ENCODE results near the gene RAPSN.

Gene RAPSN

GRCh38 chr11:47406896-47407745 is 41.8 kb downstream of the RAPSN start:
- no peak for DNase-seq

DNA sequence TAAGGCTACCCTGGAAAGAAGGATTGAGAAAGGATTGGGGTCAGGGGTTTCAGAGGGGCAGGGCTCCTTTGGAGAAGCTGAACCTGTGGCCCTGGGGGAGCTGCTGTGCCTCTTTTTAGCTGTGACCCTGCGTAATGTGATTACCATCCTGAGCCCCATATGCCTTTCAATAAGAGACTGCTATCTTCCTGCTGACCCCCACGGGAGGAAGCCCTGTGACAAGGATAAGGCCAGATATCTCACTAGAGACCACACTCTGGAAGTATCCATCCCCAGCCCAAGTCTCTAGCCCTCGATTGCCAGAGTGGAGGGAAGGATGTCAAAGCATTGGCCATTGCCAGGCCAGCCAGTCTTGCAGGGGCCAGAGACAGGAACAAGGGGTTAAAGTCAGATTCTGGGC is 45.4 kb downstream of the RAPSN start:
- DNase-seq, result no peak

DNA sequence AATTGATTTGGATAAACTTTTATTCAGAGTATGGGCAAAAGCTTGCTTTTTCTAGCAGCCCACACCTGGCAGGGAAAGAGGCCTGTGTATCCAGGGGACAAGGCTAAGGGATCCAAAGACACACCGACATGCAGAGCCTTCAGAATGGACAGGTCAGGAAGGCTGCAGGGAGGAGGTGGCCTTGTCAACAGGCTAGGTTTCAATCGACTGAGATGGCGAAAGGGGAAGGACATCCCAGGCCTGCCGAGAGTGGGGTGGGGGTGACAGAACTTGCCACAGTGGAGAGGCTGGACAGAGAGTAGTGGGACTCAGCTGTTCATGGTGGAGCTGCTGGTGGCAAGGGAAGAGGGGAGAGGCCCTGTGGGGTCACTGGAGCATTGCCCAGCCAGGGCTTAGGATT is 45.8 kb downstream of the RAPSN start:
- DNase-seq, result no peak

GRCh38 chr11:47400768-47401279 is 48.1 kb downstream of the RAPSN start:
- no peak for DNase-seq

GRCh38 chr11:47399860-47400767 is 48.8 kb downstream of the RAPSN start:
- no peak for DNase-seq

GRCh38 chr11:47398551-47398950 is 50.4 kb downstream of the RAPSN start:
- DNase-seq, result no peak

GRCh38 chr11:47398011-47398410 is 50.9 kb downstream of the RAPSN start:
- DNase-seq, result no peak

DNA sequence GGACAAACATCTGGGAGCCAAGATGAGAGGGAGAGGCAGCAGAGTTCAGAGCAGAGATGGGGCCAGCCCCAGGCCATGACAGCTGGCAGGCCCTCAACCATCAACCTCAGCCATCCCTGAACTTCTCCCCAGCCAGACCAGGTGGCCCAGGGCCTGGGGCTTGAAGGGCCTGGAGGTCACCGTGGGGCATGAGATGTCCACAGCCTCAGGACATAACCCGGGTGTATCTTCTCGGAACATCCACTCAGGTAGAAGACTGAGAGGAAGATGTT is 53.0 kb downstream of the RAPSN start:
- DNase-seq, result no peak

- no peak for DNase-seq
Observed at GRCh38 chr11:47395223-47396048, 53.5 kb downstream of the RAPSN start.

DNA sequence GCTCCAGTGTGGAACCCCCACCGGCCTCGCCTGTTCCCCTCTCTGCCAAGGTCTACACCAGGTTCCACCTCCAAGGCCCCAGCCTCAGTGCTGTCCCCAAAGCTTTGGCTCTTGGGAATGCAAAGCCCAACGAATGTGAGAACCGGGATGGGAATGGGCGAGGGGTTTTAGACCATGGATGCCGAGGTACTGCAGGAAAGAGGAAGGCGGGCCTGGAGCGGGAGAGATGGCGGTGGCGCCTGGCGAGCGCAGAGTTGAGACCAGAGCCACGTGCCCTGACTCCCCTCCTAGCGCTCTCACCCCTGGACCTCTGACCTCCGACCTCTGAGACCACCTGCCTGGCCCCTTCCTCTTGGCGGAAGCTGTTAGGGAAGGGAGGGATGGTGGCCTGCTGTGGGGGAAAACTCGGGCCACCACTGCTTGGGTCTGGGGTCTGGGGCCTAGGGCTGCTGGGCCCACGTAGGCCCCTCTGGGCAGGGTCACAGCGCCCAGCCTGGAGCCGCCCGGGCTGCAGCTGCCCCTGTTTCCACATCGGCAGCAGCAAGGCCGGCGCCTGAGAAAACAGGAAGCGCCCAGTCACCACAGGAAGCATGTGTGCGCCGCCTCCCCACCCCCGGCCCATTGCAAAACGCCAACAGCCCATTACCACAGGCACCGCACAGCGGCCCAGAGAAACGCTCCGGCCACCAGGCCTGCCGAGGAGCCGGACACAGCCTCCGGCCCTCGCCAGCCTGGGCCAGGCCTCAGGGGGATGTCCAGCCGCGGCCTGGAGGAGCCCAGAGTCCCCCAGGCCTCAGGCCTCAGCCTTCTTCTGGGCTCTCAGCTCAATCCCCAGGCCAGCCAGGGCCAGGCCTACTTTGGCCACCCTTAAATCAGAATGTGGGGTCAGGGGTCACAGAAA is 54.4 kb downstream of the RAPSN start:
- DNase-seq, result no peak

GRCh38 chr11:47394050-47394321 is 55.0 kb downstream of the RAPSN start:
- no peak for DNase-seq

DNA sequence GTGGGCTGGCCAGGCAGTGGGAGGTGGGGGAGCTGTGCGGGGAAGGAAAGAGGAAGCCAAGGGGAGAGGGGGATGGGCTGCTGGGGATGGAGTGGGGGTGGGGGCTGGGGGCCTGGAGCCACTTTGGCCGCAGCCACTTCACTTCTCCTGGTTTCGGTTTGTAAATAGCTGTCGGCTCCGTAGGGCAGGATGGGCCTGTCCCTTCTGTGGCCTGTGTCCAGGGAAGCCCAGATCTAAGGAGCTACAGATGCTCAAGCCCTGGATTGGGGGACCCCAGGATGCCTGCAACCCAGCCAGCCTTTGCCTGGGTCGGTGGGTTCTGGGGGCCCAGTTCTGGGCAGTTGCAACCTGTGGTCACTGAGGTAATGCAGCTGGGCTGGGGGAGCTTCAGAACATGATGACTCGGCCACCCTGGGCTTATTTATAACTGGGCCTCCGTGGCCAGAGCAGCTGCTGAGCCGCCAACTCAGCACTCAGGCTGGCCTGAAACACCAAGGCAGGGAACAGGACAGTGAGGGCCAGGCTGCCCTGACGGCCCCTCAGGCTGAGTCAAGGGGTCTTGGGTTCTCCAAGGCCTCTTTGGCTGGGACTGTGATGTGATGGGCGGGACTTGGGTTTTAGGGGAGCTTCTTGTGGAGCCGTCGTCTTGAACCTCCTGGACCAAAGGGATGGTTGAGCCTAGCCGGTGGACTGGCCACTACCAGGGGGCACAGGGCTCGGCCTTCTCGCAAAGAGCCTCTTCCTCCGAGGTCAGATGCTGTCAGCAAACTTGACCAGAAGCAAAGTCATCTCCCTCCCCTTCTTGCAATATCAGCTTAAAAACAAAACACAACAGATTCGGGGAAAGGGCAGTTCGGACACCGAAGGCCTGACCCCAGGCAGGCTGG is 55.5 kb downstream of the RAPSN start:
- DNase-seq, result no peak

- DNase-seq, result no peak
Observed at GRCh38 chr11:47392546-47393162, 56.3 kb downstream of the RAPSN start.

GRCh38 chr11:47391711-47392432 is 57.1 kb downstream of the RAPSN start:
- DNase-seq, result no peak

DNA sequence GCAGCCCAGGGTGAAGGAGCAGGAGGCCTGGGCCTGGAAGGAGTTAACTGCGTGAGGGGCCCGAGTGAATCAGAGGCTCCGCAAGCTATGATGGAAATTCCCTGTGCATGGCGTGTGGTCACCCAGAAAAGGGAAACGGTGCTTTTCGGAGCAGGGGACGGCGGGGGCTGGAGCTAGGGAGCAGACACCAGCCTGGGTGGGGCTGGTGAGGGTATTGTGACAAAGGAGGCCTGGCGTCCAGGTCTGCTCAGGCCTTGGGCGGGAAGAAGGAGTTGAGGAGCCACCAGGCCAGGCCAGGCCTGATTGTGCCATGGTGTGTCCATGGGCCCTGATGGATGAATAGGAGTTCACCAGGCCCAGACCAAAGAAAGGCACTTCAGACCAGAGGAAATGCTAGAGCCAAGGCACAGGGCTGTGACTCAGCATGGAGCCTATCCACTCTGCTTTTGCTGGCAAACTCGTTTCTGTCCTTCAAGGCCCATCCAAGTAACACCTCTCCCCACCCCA is 57.8 kb downstream of the RAPSN start:
- DNase-seq, result no peak

- DNase-seq, result no peak
Observed at GRCh38 chr11:47390422-47390760, 58.5 kb downstream of the RAPSN start.

- no peak for DNase-seq
Observed at GRCh38 chr11:47389577-47390421, 59.1 kb downstream of the RAPSN start.

DNA sequence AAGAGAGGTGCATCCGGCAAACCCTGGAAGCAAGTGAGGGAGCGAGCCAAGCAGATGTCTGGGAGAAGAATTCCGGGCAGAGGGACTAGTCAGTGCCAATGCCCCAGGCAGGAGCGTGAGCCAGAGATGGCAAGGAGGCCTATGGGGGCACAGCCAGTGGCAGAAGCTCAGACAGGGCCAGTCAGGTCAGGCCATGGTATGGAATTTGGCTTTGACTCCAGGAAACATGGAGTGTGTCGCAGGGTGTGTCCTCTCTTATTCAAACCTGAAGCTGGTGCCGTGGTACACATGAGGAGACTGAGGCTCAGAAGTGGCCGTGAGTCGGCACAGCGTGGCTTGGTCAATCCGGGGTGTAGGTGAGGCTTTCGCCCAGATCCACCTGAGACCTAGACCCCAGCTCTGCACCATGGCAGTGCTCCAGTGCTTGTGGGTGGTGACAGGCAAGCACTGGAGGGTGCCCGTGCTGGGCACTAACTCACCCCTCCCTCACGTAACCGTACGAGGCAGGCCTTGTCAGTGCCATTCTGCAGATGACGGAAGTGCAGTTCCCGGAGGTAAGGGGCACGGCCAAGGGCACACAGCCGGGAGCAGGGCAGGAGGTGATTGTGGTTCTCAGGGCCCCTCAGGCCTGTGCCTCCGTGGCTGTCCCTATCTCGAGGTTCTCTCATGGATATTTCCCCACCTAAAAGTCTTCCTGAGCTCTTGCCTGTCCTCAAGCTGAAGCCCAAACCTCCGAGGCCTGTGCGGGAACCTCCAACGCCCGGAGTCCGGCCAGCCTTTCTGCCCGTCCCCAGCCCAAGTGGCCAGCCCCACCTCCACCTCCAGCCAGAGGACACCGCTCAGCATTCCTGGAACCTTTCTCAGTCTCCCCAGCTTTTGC is 60.0 kb downstream of the RAPSN start:
- DNase-seq, result no peak

All from NCI-H510A treated with DMSO at 0.1 percent for 48 hours (cell line).